Ovary (tissue), 1 donor: ENCODE measurements around the gene TSC22D2.

Experiments
- EP300 ChIP-seq: sonication (generic); formaldehyde crosslinking; IDR thresholded peaks from one replicate; pipeline ENCODE4 v1.6.1; 2017; ENCODE audit warnings: antibody characterized with exemption
- POLR2A ChIP-seq: fragments of 450-650 bp; IDR thresholded peaks from one replicate; pipeline ENCODE4 v1.6.1; 2017; ENCODE audit warnings: antibody characterized with exemption, mild to moderate bottlenecking, moderate library complexity

DNA sequence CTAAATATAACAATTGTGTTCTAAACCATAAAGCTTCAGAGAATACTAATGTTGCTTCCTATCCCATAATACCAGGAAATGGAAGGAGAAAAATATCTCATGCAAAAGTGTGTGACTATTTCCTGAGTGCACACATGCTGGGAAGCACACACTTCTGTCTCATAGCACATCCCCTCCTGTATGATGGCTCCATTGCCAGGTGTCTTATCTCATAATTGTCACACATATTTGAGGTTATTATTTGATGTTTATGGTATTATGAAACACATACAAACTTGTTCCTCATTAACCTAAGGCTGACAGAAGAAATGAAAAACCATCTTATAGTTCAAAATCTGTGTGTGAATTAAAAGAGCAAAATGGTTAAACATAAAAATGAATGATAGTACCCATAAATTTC, 72.8 kb downstream of the TSC22D2 start:
- no peak for TF ChIP-seq EP300
- no peak for TF ChIP-seq POLR2A
